ENCODE results near the gene CSRNP2. TPM values are rescaled to one million over a fixed set of nuclear protein-coding genes. Genes with fewer than 3 reads are reported as not detected.

Gene CSRNP2
- total RNA-seq, 4 donors from 2014 or later: 16.5 to 23.3 (median 20.3) TPM

GRCh38 chr12:51067771-51068170, 15.6 kb downstream of the CSRNP2 start:
- DNase-seq (ENCODE audit: low spot score in 2 of 2): no peak
- 87% methylated on average over 7 of the region's 7 CpGs for WGBS
- no peak overlapping the region for H3K4me3 ChIP-seq
- no peak overlapping the region for H3K27ac ChIP-seq
- H3K9me3 ChIP-seq: no peaks in the 10 kb centered on the region
- no peaks in the 10 kb centered on the region for H3K27me3 ChIP-seq
- peaks cover 92% of the 10 kb centered on the region for H3K36me3 ChIP-seq
- H3K4me1 ChIP-seq: no peaks in the 10 kb centered on the region
- no peak for TF ChIP-seq POLR2A (IDR thresholded peaks at IDR 0.05)
- TF ChIP-seq CTCF (IDR thresholded peaks at IDR 0.05): no peak
- no peak for TF ChIP-seq POLR2AphosphoS5 (IDR thresholded peaks at IDR 0.05)
- no peak for TF ChIP-seq EP300 (IDR thresholded peaks at IDR 0.05)

GRCh38 chr12:51067229-51067628, 16.2 kb downstream of the CSRNP2 start:
- WGBS: 93% methylated on average over 2 of the region's 4 CpGs
- H3K36me3 ChIP-seq: peaks cover 92% of the 10 kb centered on the region
- no peak overlapping the region for H3K27ac ChIP-seq

GRCh38 chr12:51065530-51065929, 17.9 kb downstream of the CSRNP2 start:
- WGBS: 86% methylated on average over 5 of the region's 5 CpGs
- Histone ChIP-seq H3K9me3 (no peaks in the 10 kb centered on the region), H3K27ac (no peak overlapping the region), H3K4me3 (no peak overlapping the region), H3K4me1 (no peaks in the 10 kb centered on the region), H3K36me3 (peaks cover 91% of the 10 kb centered on the region), H3K27me3 (no peaks in the 10 kb centered on the region)
- TF ChIP-seq EP300 (IDR thresholded peaks at IDR 0.05) (no peak), CTCF (IDR thresholded peaks at IDR 0.05) (no peak), POLR2A (IDR thresholded peaks at IDR 0.05) (no peak), POLR2AphosphoS5 (IDR thresholded peaks at IDR 0.05) (no peak)
- no peak for DNase-seq (ENCODE audit: low spot score in 2 of 2)

More at GRCh38 chr12:51067229-51067628, 16.2 kb downstream of the CSRNP2 start:
- no peak for TF ChIP-seq POLR2AphosphoS5 (IDR thresholded peaks at IDR 0.05)
- no peak for TF ChIP-seq CTCF (IDR thresholded peaks at IDR 0.05)
- TF ChIP-seq POLR2A (IDR thresholded peaks at IDR 0.05): no peak
- no peak for TF ChIP-seq EP300 (IDR thresholded peaks at IDR 0.05)
- Histone ChIP-seq H3K9me3 (no peaks in the 10 kb centered on the region), H3K4me3 (no peak overlapping the region), H3K4me1 (no peaks in the 10 kb centered on the region), H3K27me3 (no peaks in the 10 kb centered on the region)
- DNase-seq (ENCODE audit: low spot score in 2 of 2): no peak

- Histone ChIP-seq H3K9me3 (no peaks in the 10 kb centered on the region), H3K4me1 (no peaks in the 10 kb centered on the region), H3K27ac (no peak overlapping the region), H3K4me3 (no peak overlapping the region), H3K27me3 (no peaks in the 10 kb centered on the region), H3K36me3 (peaks cover 94% of the 10 kb centered on the region)
- WGBS: 70% methylated on average over 9 of the region's 9 CpGs
- DNase-seq (ENCODE audit: low spot score in 2 of 2): no peak
- no peak for TF ChIP-seq POLR2A (IDR thresholded peaks at IDR 0.05)
- TF ChIP-seq EP300 (IDR thresholded peaks at IDR 0.05): no peak
- no peak for TF ChIP-seq POLR2AphosphoS5 (IDR thresholded peaks at IDR 0.05)
- TF ChIP-seq CTCF (IDR thresholded peaks at IDR 0.05): no peak
Measured at GRCh38 chr12:51062631-51063397, 20.6 kb downstream of the CSRNP2 start.

- H3K27ac ChIP-seq: no peak overlapping the region
- H3K4me3 ChIP-seq: no peak overlapping the region
- WGBS: 82% methylated on average over 7 of the region's 7 CpGs
- DNase-seq (ENCODE audit: low spot score in 2 of 2): no peak
- H3K4me1 ChIP-seq: no peaks in the 10 kb centered on the region
- H3K27me3 ChIP-seq: no peaks in the 10 kb centered on the region
- H3K9me3 ChIP-seq: no peaks in the 10 kb centered on the region
- peaks cover 94% of the 10 kb centered on the region for H3K36me3 ChIP-seq
- TF ChIP-seq POLR2AphosphoS5 (IDR thresholded peaks at IDR 0.05) (no peak), CTCF (IDR thresholded peaks at IDR 0.05) (no peak), POLR2A (IDR thresholded peaks at IDR 0.05) (no peak), EP300 (IDR thresholded peaks at IDR 0.05) (no peak)
Measured at GRCh38 chr12:51059086-51059485, 24.3 kb downstream of the CSRNP2 start.
